Breast epithelium (tissue), 4 donors: Measurements from ENCODE around the gene BEST1. TPM values are rescaled to one million over a fixed set of nuclear protein-coding genes. Genes with fewer than 3 reads are reported as not detected.
"Not testable (repeated sequence)": the region's sequence is repeated elsewhere in the genome, so short reads cannot be mapped to it uniquely, and the experiment has no call there.

Source experiments
- DNase-seq, 2 donors: peaks; one replicate each; pipeline ENCODE4 v3.0.0-alpha.2; 2019; ENCODE audit warnings: low spot score in 2 of 2
- H3K27ac ChIP-seq, 2 donors: fragments of 200-600 bp; sonication (generic) in 1 of 2; one replicate each; pipeline ENCODE4 v1.5.1; 2016 to 2019; ENCODE audit warnings: mild to moderate bottlenecking in 1 of 2
- H3K27me3 ChIP-seq, 2 donors: fragments of 200-600 bp; sonication (generic) in 1 of 2; one replicate each; pipeline versions ENCODE4 v1.5.1 to v1.6.0; 2017 to 2019; ENCODE audit warnings: control low read depth in 1 of 2, mild to moderate bottlenecking in 1 of 2
- H3K36me3 ChIP-seq: fragments of 200-600 bp; one replicate; pipeline ENCODE4 v1.5.1; 2019
- H3K4me1 ChIP-seq, 2 donors: fragments of 200-600 bp; sonication (generic); one replicate each; pipeline ENCODE4 v1.5.1; 2016 to 2019; ENCODE audit warnings: control low read depth in 1 of 2
- H3K4me3 ChIP-seq, 3 donors: fragments of 200-600 bp; sonication (generic); 1 replicate in 2 of 3; 2 replicates in 1 of 3; pipeline ENCODE4 v1.5.1; 2016 to 2019; ENCODE audit warnings: mild to moderate bottlenecking in 3 of 3, moderate library complexity in 2 of 3
- H3K9me3 ChIP-seq, 2 donors: fragments of 200-600 bp; sonication (generic) in 1 of 2; one replicate each; pipeline ENCODE4 v1.5.1; 2016 to 2019; ENCODE audit warnings: control low read depth in 1 of 2
- CTCF ChIP-seq, 3 donors: fragments of 450-650 bp; IDR thresholded peaks; one replicate each; pipeline ENCODE4 v1.5.1; 2016 to 2017; ENCODE audit warnings: antibody characterized with exemption in 3 of 3, mild to moderate bottlenecking in 3 of 3, moderate library complexity in 3 of 3
- POLR2A ChIP-seq: fragments of 450-650 bp; IDR thresholded peaks from one replicate; pipeline ENCODE4 v1.6.1; 2016; ENCODE audit warnings: antibody characterized with exemption, mild to moderate bottlenecking, moderate library complexity
- POLR2AphosphoS5 ChIP-seq, 3 donors: sonication (generic); formaldehyde crosslinking; IDR thresholded peaks; one replicate each; pipeline ENCODE4 v1.6.1; 2017; ENCODE audit warnings: antibody characterized with exemption in 3 of 3
- intact Hi-C: fragments of 100-400 bp; cut with DNase I; formaldehyde crosslinking; loops from one replicate; pipeline ENCODE4 v1.15.1; 2023; ENCODE audit warnings: low total_unique reads
- total RNA-seq, 3 donors: library from RNA; depleted of rRNA; stranded (reverse); fragments of >200 nt; gene quantifications; one replicate each; pipeline ENCODE4 v1.1.0, GENCODE V29; 2016

The BEST1 gene
- total RNA-seq, 3 donors from 2014 or later: 3.7 to 10.1 (median 5.9) TPM

- Histone ChIP-seq H3K27ac (peak overlapping the region in 1 of 2 donors; percentile 7), H3K36me3 (no peaks in the 10 kb centered on the region), H3K9me3 (peaks cover 0 to 9% of the 10 kb centered on the region in 2 donors), H3K27me3 (no peaks in the 10 kb centered on the region), H3K4me1 (no peaks in the 10 kb centered on the region), H3K4me3 (no peak overlapping the region)
- intact Hi-C loops: no loop called here
- DNase-seq: no peak
- TF ChIP-seq POLR2AphosphoS5 (IDR thresholded peaks at IDR 0.05): no peak
- TF ChIP-seq CTCF (IDR thresholded peaks at IDR 0.05): no peak
- no peak for TF ChIP-seq POLR2A
These were observed 51.5 kb downstream of the BEST1 start for GRCh38 chr11:62001450-62002191.

DNA sequence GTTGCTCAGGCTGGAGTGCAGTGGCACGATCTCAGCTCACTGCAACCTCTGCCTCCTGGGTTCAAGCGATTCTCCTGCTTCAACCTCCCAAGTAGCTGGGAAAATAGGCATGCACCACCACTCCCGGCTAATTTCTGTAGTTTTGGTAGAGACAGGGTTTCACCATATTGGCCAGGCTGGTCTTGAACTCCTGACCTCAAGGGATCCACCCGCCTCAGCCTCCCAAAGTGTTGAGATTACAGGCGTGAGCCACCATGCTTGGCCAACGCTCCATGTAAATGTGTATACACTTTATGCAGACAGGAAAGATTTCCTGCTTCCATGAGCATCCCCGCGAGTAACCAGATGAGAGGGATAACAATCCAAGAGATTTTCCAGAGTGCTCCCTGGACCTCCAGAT, 52.1 kb downstream of the BEST1 start:
- intact Hi-C loops: not testable (repeated sequence)

GRCh38 chr11:62004473-62004872, 54.3 kb downstream of the BEST1 start:
- no peak overlapping the region for H3K4me3 ChIP-seq

More for the DNA sequence above, 52.1 kb downstream of the BEST1 start:
- H3K27me3 ChIP-seq, H3K4me1 ChIP-seq, DNase-seq, H3K4me3 ChIP-seq, H3K27ac ChIP-seq, H3K9me3 ChIP-seq, H3K36me3 ChIP-seq: not testable (repeated sequence)

DNA sequence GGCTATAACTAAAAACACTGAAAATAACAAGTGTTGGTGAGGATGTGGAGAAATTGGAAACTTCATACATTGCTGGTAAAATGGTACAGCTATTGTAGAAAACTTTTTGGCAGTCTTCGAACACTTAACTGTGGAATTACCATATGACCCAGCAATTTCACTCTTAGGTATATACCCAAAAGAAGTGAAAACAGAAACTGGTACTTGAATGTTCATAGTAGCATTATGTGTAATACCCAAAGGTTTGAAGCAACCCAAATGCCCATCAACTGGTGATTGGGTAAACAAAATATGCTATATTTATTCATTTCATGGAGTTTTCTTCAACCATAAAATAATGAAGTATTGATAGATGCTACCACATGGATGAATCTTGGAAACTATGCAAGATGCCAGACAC, 58.0 kb downstream of the BEST1 start:
- TF ChIP-seq CTCF (IDR thresholded peaks at IDR 0.05) (no peak), POLR2A (no peak), POLR2AphosphoS5 (IDR thresholded peaks at IDR 0.05) (no peak)
- Histone ChIP-seq H3K27me3 (no peaks in the 10 kb centered on the region), H3K9me3 (no peaks in the 10 kb centered on the region), H3K36me3 (no peaks in the 10 kb centered on the region), H3K4me1 (no peaks in the 10 kb centered on the region), H3K4me3 (no peak overlapping the region), H3K27ac (no peak overlapping the region)
- no peak for DNase-seq
- intact Hi-C loops: no loop called here

More at GRCh38 chr11:62004473-62004872, 54.3 kb downstream of the BEST1 start:
- Histone ChIP-seq H3K27ac (peak overlapping the region in 1 of 2 donors; percentile 8), H3K27me3 (no peaks in the 10 kb centered on the region), H3K9me3 (peaks cover 0 to 4% of the 10 kb centered on the region in 2 donors), H3K36me3 (no peaks in the 10 kb centered on the region), H3K4me1 (no peaks in the 10 kb centered on the region)
- intact Hi-C loops: no loop called here
- TF ChIP-seq CTCF (IDR thresholded peaks at IDR 0.05): no peak
- TF ChIP-seq POLR2A: no peak
- no peak for TF ChIP-seq POLR2AphosphoS5 (IDR thresholded peaks at IDR 0.05)
- DNase-seq: no peak

DNA sequence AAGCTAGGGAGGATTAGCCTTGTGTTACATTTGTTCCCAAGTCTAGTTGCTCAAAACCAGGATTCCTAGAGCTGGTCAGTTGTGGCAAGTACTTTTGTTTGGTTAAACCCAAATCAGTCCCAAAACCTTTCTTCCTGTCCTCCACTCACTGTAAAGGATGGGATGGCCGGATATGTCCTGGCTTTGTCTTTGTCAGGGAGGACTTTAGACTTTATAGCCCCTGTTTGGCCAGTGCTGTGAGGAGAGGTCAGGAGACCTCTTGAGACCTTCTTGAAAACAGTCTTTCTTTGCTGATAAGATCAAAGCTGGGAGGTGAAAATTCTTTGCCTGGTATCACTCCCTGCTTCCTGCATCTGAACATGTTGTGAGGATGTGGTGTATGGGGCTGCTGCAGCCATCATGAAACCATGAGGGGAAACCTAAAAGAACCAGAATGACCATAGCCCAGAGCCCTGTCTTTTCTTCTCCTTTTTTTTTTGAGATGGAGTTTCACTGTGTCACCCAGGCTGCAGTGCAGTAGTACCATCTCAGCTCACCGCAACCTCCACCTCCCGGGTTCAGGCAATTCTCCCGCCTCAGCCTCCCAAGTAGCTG, 60.9 kb downstream of the BEST1 start:
- no peak overlapping the region for H3K4me3 ChIP-seq
- intact Hi-C loops: no loop called here
- DNase-seq: no peak

More for the DNA sequence above, 60.9 kb downstream of the BEST1 start:
- Histone ChIP-seq H3K27ac (no peak overlapping the region), H3K4me1 (no peaks in the 10 kb centered on the region), H3K36me3 (no peaks in the 10 kb centered on the region), H3K27me3 (no peaks in the 10 kb centered on the region), H3K9me3 (no peaks in the 10 kb centered on the region)
- TF ChIP-seq POLR2AphosphoS5 (IDR thresholded peaks at IDR 0.05) (no peak), POLR2A (no peak), CTCF (IDR thresholded peaks at IDR 0.05) (no peak)
